ACC112 (cell line): ENCODE results near the gene CACNA2D1.
A peak's percentile ranks its signal among the peaks of the same experiment; 100 is the strongest.
"Not testable (repeated sequence)": the region's sequence is repeated elsewhere in the genome, so short reads cannot be mapped to it uniquely, and the experiment has no call there.

ENCODE experiments used
- H2AFZ ChIP-seq: fragments of 200-600 bp; sonication (generic); one replicate; pipeline ENCODE4 v1.6.0; 2017; ENCODE audit warnings: antibody characterized with exemption, low read length; ENCODE audit not compliant: unreplicated experiment
- H3K27ac ChIP-seq: fragments of 200-600 bp; sonication (generic); 2 replicates; pipeline ENCODE4 v1.5.1; 2014; ENCODE audit warnings: low read depth, mild to moderate bottlenecking, antibody characterized with exemption, low read length, moderate library complexity
- H3K27me3 ChIP-seq: fragments of 200-600 bp; sonication (generic); 2 replicates; pipeline ENCODE4 v1.6.1; 2014; ENCODE audit warnings: mild to moderate bottlenecking, antibody characterized with exemption, low read length, moderate library complexity, mixed read lengths; ENCODE audit not compliant: insufficient read depth
- H3K36me3 ChIP-seq: fragments of 200-600 bp; sonication (generic); 2 replicates; pipeline ENCODE4 v1.6.1; 2016; ENCODE audit warnings: mild to moderate bottlenecking, antibody characterized with exemption, low read length, moderate library complexity, mixed read lengths; ENCODE audit not compliant: insufficient read depth
- H3K4me1 ChIP-seq: fragments of 200-600 bp; sonication (generic); one replicate; pipeline ENCODE4 v1.6.1; 2016; ENCODE audit warnings: low read length, mixed read lengths; ENCODE audit not compliant: insufficient read depth, unreplicated experiment, control insufficient read depth
- H3K4me3 ChIP-seq: fragments of 200-600 bp; sonication (generic); 2 replicates; pipeline ENCODE4 v1.5.1; 2014; ENCODE audit warnings: mild to moderate bottlenecking, low read depth, low read length
- H3K79me2 ChIP-seq: fragments of 200-600 bp; sonication (generic); one replicate; pipeline ENCODE4 v1.6.0; 2016; ENCODE audit warnings: low read length; ENCODE audit not compliant: control insufficient read depth, unreplicated experiment, insufficient read depth

CACNA2D1 gene

DNA sequence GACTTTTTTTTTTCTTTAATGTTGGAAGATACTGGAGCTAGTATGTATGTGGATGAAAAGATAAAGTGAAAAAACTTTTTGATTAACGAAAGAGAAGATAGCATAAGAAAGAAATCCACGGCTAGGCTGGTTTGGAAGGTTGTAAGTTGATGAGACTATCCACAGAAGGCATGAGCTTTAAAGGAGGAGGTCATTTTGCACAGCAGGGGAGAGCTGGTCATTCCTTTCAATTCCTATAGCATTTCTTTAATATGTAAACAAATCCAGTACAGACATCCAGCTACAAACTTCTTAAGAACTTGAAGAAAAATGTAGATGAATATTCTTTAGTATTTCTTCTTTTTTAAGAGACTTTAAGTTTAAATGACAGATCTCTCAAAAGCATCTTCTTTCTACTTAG is 281.3 kb downstream of the CACNA2D1 start:
- H3K4me3 ChIP-seq: no peak overlapping the region
- H2AFZ ChIP-seq: no peak overlapping the region
- H3K36me3 ChIP-seq: no peaks in the 10 kb centered on the region
- H3K4me1 ChIP-seq: peaks cover 12% of the 10 kb centered on the region
- no peaks in the 10 kb centered on the region for H3K27me3 ChIP-seq
- H3K27ac ChIP-seq: no peak overlapping the region
- H3K79me2 ChIP-seq: no peaks in the 10 kb centered on the region

GRCh38 chr7:82158327-82158726 is 285.2 kb downstream of the CACNA2D1 start:
- no peak overlapping the region for H3K27ac ChIP-seq
- H3K4me3 ChIP-seq: no peak overlapping the region
- peaks cover 3% of the 10 kb centered on the region for H3K4me1 ChIP-seq
- no peaks in the 10 kb centered on the region for H3K36me3 ChIP-seq
- H3K79me2 ChIP-seq: no peaks in the 10 kb centered on the region
- H3K27me3 ChIP-seq: no peaks in the 10 kb centered on the region
- H2AFZ ChIP-seq: no peak overlapping the region

DNA sequence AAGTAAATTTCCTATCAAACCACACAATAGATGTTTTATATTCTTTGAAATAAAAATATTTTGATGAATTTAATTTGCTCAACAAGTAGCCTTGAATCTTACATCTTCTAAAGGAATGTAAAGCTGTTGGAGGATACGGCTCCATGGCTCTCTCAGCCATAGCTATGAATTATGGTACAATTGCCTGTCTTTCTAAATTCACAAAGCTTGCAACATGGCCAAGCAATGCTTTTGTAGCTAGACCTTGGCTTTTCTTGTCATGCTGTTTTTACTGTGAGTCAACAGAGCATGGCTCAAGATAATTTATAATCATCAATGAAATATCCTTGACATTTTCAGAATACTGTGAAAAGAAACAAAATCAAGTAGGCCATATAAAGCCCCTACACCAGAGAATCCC is 286.7 kb downstream of the CACNA2D1 start:
- H3K4me1 ChIP-seq: peaks cover 3% of the 10 kb centered on the region
- H3K4me3 ChIP-seq: no peak overlapping the region
- no peaks in the 10 kb centered on the region for H3K27me3 ChIP-seq
- H2AFZ ChIP-seq: no peak overlapping the region
- no peak overlapping the region for H3K27ac ChIP-seq
- no peaks in the 10 kb centered on the region for H3K36me3 ChIP-seq
- H3K79me2 ChIP-seq: no peaks in the 10 kb centered on the region

DNA sequence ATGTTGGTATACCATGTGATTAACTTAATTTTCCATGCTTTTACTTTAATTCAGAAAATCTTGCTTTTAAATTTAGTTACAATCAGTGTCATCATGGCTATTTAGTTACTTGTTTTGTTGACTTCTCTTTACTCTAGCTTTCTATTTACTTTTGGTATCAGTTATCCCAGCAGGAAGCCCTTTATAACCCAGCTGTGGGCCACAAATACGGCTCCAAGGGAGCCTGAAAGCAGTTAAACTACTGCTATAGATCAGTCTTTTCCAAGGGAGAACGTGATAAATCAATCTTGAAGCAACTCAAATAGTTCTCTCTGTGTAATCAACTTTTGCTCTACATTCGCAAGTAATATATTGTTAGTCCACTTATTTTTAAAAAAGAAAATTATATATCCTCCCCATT is 287.4 kb downstream of the CACNA2D1 start:
- H3K27ac ChIP-seq: no peak overlapping the region
- H3K27me3 ChIP-seq: no peaks in the 10 kb centered on the region
- H2AFZ ChIP-seq: no peak overlapping the region
- peaks cover 3% of the 10 kb centered on the region for H3K4me1 ChIP-seq
- no peaks in the 10 kb centered on the region for H3K36me3 ChIP-seq
- H3K4me3 ChIP-seq: no peak overlapping the region
- no peaks in the 10 kb centered on the region for H3K79me2 ChIP-seq

- H3K27me3 ChIP-seq: no peaks in the 10 kb centered on the region
- H3K79me2 ChIP-seq: no peaks in the 10 kb centered on the region
- no peak overlapping the region for H2AFZ ChIP-seq
- H3K27ac ChIP-seq: no peak overlapping the region
- H3K36me3 ChIP-seq: no peaks in the 10 kb centered on the region
- H3K4me1 ChIP-seq: peaks cover 3% of the 10 kb centered on the region
- H3K4me3 ChIP-seq: no peak overlapping the region
These were observed 288.8 kb downstream of the CACNA2D1 start for GRCh38 chr7:82154728-82155127.

GRCh38 chr7:82153776-82154175 is 289.8 kb downstream of the CACNA2D1 start:
- H3K4me1 ChIP-seq: peaks cover 3% of the 10 kb centered on the region
- no peaks in the 10 kb centered on the region for H3K27me3 ChIP-seq
- H3K79me2 ChIP-seq: no peaks in the 10 kb centered on the region
- no peak overlapping the region for H3K4me3 ChIP-seq
- no peaks in the 10 kb centered on the region for H3K36me3 ChIP-seq
- no peak overlapping the region for H2AFZ ChIP-seq
- no peak overlapping the region for H3K27ac ChIP-seq

DNA sequence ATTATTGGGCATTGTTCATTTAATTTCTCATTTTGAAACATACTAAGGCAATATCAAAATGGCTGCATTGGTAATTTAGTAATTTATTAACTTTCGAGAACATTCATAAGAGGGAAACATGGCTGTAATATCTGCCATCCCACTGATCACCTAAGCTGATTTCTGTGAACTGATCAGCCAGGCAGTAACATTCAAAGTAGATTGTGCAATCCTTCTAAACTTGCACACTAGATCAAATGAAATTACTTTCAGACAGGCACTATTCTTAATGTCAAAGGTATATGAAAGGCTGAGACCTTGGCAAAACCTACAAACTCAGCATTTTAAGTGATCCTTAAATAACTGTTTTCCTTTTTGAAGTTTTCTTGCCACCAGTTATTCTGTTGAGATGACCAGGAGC is 290.7 kb downstream of the CACNA2D1 start:
- no peaks in the 10 kb centered on the region for H3K4me1 ChIP-seq
- no peaks in the 10 kb centered on the region for H3K36me3 ChIP-seq
- H2AFZ ChIP-seq: no peak overlapping the region
- no peak overlapping the region for H3K4me3 ChIP-seq
- no peak overlapping the region for H3K27ac ChIP-seq
- no peaks in the 10 kb centered on the region for H3K27me3 ChIP-seq
- no peaks in the 10 kb centered on the region for H3K79me2 ChIP-seq

DNA sequence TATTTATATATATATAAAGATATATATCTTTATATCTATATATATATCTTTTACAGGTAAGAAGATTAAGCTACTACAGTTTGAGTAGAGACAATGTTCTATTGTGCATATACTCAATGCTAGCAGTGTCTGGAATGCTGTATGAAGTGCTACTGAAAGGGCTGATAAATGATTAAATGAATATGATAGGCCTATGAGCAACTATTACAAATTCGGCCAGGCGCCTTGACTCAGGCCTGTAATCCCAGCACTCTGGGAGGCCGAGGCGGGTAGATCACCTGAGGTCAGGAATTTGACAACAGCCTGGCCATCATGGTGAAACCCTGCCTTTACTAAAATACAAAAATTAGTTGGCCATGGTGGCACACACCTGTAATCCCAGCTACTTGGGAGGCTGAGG is 297.1 kb downstream of the CACNA2D1 start:
- H3K27me3 ChIP-seq: no peaks in the 10 kb centered on the region
- no peak overlapping the region for H3K4me3 ChIP-seq
- H3K36me3 ChIP-seq: no peaks in the 10 kb centered on the region
- no peaks in the 10 kb centered on the region for H3K4me1 ChIP-seq
- H3K27ac ChIP-seq: no peak overlapping the region
- no peak overlapping the region for H2AFZ ChIP-seq
- no peaks in the 10 kb centered on the region for H3K79me2 ChIP-seq

GRCh38 chr7:82142263-82142864 is 301.2 kb downstream of the CACNA2D1 start:
- no peak overlapping the region for H3K27ac ChIP-seq
- H3K27me3 ChIP-seq: no peaks in the 10 kb centered on the region

DNA sequence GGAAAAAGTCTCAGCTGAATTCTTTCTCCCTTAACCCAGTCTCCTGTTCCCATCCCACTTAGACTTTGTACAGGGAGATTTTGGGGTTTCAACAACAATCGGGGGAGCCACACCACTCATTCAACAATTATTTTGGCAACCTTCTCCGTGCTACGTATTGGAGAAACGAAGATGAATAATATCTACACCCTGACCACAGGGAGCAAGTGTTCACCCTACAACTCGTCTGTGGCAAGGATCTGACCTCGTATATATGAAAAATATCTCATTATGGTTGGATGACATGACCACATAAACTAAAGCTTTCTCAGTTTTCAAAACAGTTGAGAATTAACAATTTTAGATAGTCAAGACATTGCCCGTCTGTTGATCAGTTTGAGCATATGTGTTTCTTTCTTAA is 302.1 kb downstream of the CACNA2D1 start:
- Histone ChIP-seq H3K36me3 (no peaks in the 10 kb centered on the region), H3K27ac (peak overlapping the region; percentile 33; the same call in 1 of the 2 replicates), H2AFZ (no peak overlapping the region), H3K79me2 (no peaks in the 10 kb centered on the region), H3K27me3 (no peaks in the 10 kb centered on the region), H3K4me3 (no peak overlapping the region), H3K4me1 (no peaks in the 10 kb centered on the region)

More at GRCh38 chr7:82142263-82142864, 301.2 kb downstream of the CACNA2D1 start:
- Histone ChIP-seq H3K36me3 (no peaks in the 10 kb centered on the region), H3K4me1 (no peaks in the 10 kb centered on the region), H3K79me2 (no peaks in the 10 kb centered on the region), H3K4me3 (no peak overlapping the region), H2AFZ (no peak overlapping the region)

DNA sequence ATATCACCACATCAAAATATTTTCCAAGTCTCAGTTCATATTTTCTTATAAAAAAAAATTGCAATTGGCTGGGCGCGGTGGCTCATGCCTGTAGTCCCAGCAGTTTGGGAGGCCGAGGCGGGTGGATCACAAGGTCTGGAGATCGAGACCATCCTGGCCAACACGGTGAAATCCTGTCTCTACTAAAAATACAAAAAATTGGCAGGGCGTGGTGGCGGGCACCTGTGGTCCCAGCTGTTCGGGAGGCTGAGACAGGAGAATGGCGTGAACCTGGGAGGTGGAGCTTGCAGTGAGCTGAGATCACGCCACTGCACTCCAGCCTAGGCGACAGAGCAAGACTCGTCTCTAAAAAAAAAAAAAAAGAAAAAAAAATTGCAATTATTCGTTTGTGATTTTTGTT is 303.0 kb downstream of the CACNA2D1 start:
- H3K4me3 ChIP-seq, H3K4me1 ChIP-seq, H3K36me3 ChIP-seq, H2AFZ ChIP-seq, H3K27ac ChIP-seq, H3K79me2 ChIP-seq, H3K27me3 ChIP-seq: not testable (repeated sequence)
